Endothelial cell of umbilical vein (primary cell): Measurements from ENCODE around the gene POLRMT.
"Not testable (repeated sequence)": the region's sequence is repeated elsewhere in the genome, so short reads cannot be mapped to it uniquely, and the experiment has no call there.

Experiments used
- CTCF ChIP-seq, 2 donors: IDR thresholded peaks; 1 replicate in 1 of 2; 2 replicates in 1 of 2; pipeline ENCODE4 v1.5.1; 2011; ENCODE audit warnings: low read length in 2 of 2, mild to moderate bottlenecking in 2 of 2, moderate library complexity in 2 of 2, control low read depth in 1 of 2, inconsistent platforms in 1 of 2, low read depth in 1 of 2; ENCODE audit not compliant: insufficient read depth in 1 of 2; ENCODE audit errors: extremely low read depth in 1 of 2
- MYC ChIP-seq: IDR thresholded peaks from one replicate; pipeline ENCODE4 v1.6.1; 2011; ENCODE audit warnings: mild to moderate bottlenecking, low read depth, low read length
- POLR2A ChIP-seq: IDR thresholded peaks from 2 replicates; pipeline ENCODE4 v1.6.1; 2012; ENCODE audit warnings: low read depth, mild to moderate bottlenecking, control low read depth, low read length
- POLR2AphosphoS5 ChIP-seq: IDR thresholded peaks from 2 replicates; pipeline ENCODE4 v1.6.1; 2012; ENCODE audit warnings: low read depth, mild to moderate bottlenecking, control low read depth, low read length, moderate library complexity; ENCODE audit not compliant: insufficient read depth

DNA sequence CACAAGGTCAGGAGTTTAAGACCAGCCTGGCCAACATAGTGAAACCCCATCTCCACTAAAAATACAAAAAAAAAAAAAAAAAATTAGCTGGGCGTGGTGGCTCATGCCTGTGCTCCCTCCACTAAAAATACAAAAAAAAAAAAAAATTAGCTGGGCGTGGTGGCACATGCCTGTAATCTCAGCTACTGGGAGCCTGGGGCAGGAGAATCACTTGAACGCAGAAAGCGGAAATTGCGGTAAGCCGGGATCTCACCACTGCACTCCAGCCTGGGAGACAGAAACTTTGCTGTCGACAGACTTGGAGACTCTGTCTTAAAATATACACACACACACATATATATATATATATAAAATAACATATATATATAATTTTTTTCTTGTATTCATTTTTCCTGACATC, 6.8 kb downstream of the POLRMT start:
- not testable (repeated sequence) for TF ChIP-seq POLR2AphosphoS5; CTCF (IDR thresholded peaks at IDR 0.05; ENCODE audit: extremely low read depth in 1 of 2, insufficient read depth in 1 of 2, low read depth in 1 of 2, low read length in 2 of 2); MYC; POLR2A
